ENCODE data around the gene TGFBR3L.

DNA sequence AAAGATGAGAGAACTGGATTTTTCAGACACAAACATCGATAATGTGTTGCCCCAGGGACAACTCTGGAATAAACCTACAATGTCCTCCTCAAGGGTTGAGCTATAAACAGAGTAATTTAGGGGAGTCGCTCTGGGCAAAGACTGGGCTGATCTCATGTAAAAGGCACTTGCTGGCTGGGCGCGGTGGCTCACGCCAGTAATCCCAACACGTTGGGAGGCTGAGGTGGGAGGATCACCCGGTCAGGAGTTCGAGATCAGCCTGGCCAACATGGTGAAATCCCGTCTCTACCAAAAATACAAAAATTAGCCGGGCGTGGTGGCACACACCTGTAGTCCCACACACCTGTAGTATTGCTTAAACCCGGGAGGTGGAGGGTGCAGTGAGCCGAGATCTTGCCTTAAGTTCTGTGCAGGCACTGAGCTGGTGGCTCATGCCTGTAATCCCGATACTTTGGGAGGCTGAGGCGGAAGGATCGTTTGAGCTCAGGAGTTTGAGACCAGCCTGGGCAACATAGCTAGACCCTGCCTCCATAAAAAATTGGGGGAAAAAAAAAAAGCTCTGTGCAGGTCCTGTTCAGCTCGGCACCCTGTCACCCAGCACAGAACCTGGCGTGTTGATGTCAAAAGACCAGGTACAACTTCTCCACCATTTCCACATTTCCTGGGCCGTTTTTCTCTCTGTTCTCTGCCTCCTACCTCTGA lies 27.4 kb downstream of the TGFBR3L start:
- TF ChIP-seq, protein P1, sequence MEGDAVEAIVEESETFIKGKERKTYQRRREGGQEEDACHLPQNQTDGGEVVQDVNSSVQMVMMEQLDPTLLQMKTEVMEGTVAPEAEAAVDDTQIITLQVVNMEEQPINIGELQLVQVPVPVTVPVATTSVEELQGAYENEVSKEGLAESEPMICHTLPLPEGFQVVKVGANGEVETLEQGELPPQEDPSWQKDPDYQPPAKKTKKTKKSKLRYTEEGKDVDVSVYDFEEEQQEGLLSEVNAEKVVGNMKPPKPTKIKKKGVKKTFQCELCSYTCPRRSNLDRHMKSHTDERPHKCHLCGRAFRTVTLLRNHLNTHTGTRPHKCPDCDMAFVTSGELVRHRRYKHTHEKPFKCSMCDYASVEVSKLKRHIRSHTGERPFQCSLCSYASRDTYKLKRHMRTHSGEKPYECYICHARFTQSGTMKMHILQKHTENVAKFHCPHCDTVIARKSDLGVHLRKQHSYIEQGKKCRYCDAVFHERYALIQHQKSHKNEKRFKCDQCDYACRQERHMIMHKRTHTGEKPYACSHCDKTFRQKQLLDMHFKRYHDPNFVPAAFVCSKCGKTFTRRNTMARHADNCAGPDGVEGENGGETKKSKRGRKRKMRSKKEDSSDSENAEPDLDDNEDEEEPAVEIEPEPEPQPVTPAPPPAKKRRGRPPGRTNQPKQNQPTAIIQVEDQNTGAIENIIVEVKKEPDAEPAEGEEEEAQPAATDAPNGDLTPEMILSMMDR (IDR thresholded peaks at IDR 0.05): no peak
- TF ChIP-seq POLR2A (IDR thresholded peaks at IDR 0.05): no peak
